ENCODE measurements around the gene FOXL2.

- TF ChIP-seq, protein P1, sequence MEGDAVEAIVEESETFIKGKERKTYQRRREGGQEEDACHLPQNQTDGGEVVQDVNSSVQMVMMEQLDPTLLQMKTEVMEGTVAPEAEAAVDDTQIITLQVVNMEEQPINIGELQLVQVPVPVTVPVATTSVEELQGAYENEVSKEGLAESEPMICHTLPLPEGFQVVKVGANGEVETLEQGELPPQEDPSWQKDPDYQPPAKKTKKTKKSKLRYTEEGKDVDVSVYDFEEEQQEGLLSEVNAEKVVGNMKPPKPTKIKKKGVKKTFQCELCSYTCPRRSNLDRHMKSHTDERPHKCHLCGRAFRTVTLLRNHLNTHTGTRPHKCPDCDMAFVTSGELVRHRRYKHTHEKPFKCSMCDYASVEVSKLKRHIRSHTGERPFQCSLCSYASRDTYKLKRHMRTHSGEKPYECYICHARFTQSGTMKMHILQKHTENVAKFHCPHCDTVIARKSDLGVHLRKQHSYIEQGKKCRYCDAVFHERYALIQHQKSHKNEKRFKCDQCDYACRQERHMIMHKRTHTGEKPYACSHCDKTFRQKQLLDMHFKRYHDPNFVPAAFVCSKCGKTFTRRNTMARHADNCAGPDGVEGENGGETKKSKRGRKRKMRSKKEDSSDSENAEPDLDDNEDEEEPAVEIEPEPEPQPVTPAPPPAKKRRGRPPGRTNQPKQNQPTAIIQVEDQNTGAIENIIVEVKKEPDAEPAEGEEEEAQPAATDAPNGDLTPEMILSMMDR (IDR thresholded peaks at IDR 0.05): no peak
- TF ChIP-seq POLR2A (IDR thresholded peaks at IDR 0.05): no peak
Measured at GRCh38 chr3:138964923-138965322, 18.0 kb upstream of the FOXL2 start.

Data from thyroid gland (tissue), 4 donors.